ENCODE data around the gene SNTG2. TPM values are rescaled to one million over a fixed set of nuclear protein-coding genes. Genes with fewer than 3 reads are reported as not detected.

SNTG2 gene
- total and polyA plus RNA-seq, 12 donors: 0.39 to 2.8 (median 1.0) TPM; not detected in 1

DNA sequence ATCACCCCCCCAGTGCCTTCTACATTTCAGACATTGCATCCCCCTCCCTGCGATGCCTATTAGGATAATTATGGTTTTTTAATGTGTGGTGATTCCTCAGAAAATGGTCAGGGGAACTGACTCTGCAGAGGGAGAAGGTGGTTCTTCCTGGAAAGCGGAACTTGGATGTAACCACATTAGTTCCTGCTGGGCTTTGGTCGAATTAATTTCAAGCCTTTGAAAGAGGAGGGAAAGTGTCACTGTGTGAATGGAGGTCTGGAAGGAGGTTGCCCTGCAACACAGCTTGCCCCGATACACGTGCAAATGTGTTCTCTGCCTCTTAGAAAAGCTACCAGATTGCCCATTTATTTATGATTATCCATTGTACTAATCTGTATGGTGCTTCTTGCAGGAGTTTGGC, 399.5 kb downstream of the SNTG2 start:
- 61 to 66% methylated on average over 5 of the region's 5 CpGs for WGBS, 2 donors
- Histone ChIP-seq H3K27me3 (peaks cover 0 to 7% (median 0%) of the 10 kb centered on the region in 7 donors), H3K9me3 (peaks cover 0 to 37% (median 21%) of the 10 kb centered on the region in 11 donors), H3K4me1 (no peaks in the 10 kb centered on the region), H3K36me3 (no peaks in the 10 kb centered on the region), H3K4me3 (no peak overlapping the region), H3K27ac (no peak overlapping the region)
- DNase-seq: no peak
- intact Hi-C loops (cut with DNase I): no loop called here
- no peak for TF ChIP-seq CTCF (IDR thresholded peaks at IDR 0.05)
- ATAC-seq: no peak

DNA sequence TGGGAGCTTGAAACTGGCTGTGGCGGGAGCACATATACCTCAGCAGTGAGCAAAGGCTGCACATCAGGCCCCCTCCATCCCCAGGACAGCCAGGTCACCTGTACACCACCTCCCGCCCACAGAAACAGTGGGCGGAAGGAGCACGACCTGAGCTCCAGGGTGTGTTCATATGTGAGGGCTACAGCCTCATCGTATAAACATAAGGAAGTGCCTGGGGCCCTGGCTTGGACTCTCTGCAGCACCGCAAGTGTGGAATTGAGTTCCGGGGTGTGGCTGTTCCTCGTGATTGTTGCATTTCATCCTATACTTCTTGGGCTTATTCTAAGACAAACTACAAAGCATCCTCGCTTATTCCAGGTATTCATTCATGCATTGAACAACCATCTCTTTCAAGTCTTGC, 402.5 kb downstream of the SNTG2 start:
- Histone ChIP-seq H3K9me3 (peaks cover 0 to 29% (median 14%) of the 10 kb centered on the region in 11 donors), H3K36me3 (no peaks in the 10 kb centered on the region), H3K4me1 (no peaks in the 10 kb centered on the region), H3K27ac (no peak overlapping the region), H3K27me3 (no peaks in the 10 kb centered on the region), H3K4me3 (no peak overlapping the region)
- TF ChIP-seq CTCF (IDR thresholded peaks at IDR 0.05): no peak
- ATAC-seq: no peak
- DNase-seq: no peak
- intact Hi-C loops (cut with DNase I): no loop called here
- WGBS, 2 donors: 86 to 89% methylated on average over 9 of the region's 9 CpGs

DNA sequence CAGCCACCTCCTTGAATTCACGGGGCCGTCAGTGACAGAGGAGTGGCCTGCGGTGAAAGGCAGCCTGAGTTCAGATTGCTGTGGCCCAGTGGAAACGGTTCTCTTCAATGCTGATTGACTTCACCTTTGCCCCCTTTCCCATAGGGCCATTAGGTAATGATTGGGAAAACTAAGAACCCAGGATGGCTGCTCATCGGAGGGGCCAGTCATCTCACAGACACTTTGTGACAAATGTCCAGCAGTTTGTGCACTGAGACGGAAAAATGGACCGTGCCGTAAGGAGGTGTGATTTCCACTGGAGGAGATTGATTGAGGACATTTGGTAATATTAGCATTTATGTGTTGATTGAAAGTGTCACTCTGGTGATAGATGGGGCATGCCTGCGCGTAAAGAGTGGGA, 402.9 kb downstream of the SNTG2 start:
- Histone ChIP-seq H3K9me3 (peaks cover 0 to 25% (median 10%) of the 10 kb centered on the region in 11 donors), H3K4me3 (no peak overlapping the region), H3K36me3 (no peaks in the 10 kb centered on the region), H3K27ac (no peak overlapping the region), H3K27me3 (no peaks in the 10 kb centered on the region), H3K4me1 (no peaks in the 10 kb centered on the region)
- TF ChIP-seq CTCF (IDR thresholded peaks at IDR 0.05): no peak
- intact Hi-C loops (cut with DNase I): no loop called here
- ATAC-seq: no peak
- no peak for DNase-seq
- 75 to 84% methylated on average over 10 of the region's 10 CpGs for WGBS, 2 donors

- no peaks in the 10 kb centered on the region for H3K4me1 ChIP-seq
- no peak overlapping the region for H3K4me3 ChIP-seq
- no peak for DNase-seq
- 70 to 74% methylated on average over 1 of the region's 1 CpG for whole genome bisulfite sequencing, 2 donors
- no peak overlapping the region for H3K27ac ChIP-seq
- TF ChIP-seq CTCF (IDR thresholded peaks at IDR 0.05): no peak
- no peak for ATAC-seq
- H3K27me3 ChIP-seq: no peaks in the 10 kb centered on the region
- H3K9me3 ChIP-seq: peaks cover 0 to 7% (median 0%) of the 10 kb centered on the region in 11 donors
- intact Hi-C loops (cut with DNase I): no loop called here
- H3K36me3 ChIP-seq: no peaks in the 10 kb centered on the region
These were observed 409.5 kb downstream of the SNTG2 start for GRCh38 chr2:1360144-1360543.
